Activated gamma-delta T cell (primary cell): ENCODE data around the gene CYP2A6.
A peak's percentile ranks its signal among the peaks of the same experiment; 100 is the strongest.
"Not testable (repeated sequence)": the region's sequence is repeated elsewhere in the genome, so short reads cannot be mapped to it uniquely, and the experiment has no call there.

Source experiments
- DNase-seq: peaks from one replicate; lab custom pipeline; 2025; lab: John Stamatoyannopoulos, UW

Gene CYP2A6

DNA sequence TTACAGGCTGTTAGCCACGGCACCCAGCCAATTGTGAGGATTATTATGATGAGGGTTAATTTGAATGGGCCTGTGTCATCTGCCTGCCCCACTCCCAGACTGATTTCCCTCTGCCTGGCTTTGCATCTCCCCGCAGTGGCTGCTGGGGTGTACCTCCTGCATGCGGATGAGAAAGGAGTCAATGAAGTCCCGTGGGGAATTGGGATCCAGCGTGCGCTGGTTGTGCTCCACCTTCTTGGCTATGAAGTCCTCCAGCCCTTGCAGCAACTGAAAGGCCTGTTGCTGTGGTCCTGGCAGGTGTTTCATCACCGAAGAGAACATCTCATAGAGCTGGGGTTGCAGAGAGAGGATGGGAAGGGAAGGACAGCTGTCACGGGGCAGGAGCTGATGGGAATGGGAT lies 3.5 kb downstream of the CYP2A6 start:
- DNase-seq, result not testable (repeated sequence)

DNA sequence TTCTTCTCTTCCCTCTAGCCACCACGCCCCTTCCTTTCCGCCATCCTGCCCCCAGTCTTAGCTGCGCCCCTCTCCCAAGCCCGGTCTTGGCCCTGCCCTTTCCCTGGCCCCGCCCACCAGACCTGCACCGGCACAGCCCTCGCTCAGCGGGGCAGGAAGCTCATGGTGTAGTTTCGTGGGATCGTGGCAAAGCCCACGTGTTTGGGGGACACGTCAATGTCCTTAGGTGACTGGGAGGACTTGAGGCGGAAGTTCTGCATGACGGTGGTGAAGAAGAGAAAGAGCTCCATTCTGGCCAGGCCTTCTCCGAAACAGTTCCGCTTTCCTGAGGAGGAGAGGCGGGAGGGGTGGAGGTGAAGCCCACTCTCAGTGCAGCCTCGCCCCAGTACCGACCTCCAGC lies 6.6 kb downstream of the CYP2A6 start:
- DNase-seq, result peak; percentile 56

DNA sequence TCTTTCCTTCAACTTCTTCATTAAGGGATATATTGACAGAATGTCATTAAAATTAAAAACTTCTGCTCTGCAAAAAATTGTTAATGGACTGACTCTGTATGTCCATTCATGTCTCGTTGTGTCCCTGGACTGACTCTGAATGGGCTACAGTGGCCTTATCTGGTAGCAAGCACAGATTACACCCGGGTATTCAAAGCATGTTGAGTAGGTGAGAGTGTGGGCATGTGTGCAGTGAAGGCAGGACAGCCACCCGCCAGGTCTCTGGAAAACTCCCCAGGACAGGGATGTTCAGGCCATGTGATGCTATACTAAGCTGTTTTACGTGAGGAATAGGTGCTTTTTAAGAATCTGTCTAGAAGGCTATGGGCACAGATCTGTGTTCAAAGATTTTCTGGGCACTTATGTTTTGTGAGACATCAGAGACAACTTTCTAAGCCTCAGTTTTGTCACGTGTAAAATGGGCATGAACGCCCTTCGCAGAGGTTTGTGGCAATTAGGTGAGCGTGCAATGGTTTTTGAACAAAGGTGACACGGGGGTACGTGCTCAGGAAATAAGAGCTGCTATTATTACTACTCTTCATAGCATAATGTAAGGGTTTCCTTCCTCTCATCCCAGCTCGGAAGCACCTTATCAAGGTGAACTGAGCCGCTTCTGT lies 7.1 kb downstream of the CYP2A6 start:
- not testable (repeated sequence) for DNase-seq

DNA sequence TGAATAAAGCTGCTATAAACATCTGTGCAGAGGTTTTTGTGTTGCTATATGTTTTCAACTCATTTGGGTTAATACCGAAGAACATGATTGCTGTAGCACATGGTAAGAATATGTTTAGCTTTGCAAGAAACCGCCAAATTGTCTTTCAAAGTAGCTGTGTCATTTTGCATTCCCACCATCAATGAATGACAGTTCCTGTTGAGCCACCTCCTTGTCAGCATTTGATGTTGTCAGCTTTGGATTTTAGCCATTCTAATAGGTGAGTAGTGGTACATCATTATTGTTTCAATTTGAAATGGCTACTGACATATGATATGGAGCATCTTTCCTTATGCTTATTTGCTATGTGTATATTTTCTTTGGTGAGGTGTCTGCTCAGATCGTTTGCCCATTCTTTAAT lies 8.2 kb downstream of the CYP2A6 start:
- not testable (repeated sequence) for DNase-seq

DNA sequence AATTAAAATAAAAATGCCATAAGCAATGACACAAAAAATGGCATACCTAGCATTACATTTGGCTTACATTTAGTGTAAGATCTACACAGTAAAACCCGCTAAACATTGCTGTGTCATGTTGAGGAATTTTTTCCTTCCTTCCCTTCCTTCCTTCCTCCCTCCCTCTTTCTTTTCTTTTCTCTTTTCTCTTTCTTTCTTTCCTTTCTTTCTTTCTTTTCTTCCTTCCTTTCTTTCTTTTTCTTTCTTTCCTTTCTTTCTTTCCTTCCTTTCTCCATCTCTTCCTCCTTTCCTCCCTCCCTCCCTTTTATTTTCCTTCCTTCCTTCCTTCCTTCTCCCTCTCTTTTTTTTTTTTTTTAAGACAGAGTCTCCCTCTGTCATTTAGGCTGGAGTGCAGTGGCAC lies 11.8 kb downstream of the CYP2A6 start:
- not testable (repeated sequence) for DNase-seq

DNA sequence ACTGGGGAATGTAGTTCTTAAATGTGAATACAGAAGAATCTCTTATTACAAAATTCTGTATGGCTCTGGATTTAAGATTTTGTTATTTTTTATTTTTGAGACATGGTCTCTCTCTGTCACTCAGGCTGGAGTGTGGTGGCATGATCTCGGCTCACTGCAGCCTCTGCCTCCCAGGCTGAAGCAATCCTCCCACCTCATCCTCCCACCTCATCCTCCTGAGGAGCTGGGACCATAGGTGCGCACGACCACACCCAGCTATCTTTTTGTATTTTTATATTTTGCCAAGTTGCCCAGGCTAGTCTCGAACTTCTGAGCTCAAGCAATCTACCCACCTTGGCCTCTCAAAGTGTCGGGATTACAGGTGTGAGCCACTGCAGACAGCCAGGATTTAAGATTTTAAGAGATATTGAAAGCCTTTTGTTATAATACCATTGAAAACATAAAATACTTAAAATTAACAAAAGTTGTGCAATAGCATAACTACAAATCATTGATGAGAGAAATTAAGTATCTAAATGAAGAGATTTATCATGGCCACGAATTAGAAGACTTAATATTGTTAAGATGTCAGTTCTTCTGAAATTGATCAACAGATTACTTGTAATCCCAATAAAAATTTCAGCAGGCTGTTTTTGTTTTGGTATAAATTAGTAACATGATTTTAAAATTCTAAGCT lies 13.4 kb downstream of the CYP2A6 start:
- no peak for DNase-seq

DNA sequence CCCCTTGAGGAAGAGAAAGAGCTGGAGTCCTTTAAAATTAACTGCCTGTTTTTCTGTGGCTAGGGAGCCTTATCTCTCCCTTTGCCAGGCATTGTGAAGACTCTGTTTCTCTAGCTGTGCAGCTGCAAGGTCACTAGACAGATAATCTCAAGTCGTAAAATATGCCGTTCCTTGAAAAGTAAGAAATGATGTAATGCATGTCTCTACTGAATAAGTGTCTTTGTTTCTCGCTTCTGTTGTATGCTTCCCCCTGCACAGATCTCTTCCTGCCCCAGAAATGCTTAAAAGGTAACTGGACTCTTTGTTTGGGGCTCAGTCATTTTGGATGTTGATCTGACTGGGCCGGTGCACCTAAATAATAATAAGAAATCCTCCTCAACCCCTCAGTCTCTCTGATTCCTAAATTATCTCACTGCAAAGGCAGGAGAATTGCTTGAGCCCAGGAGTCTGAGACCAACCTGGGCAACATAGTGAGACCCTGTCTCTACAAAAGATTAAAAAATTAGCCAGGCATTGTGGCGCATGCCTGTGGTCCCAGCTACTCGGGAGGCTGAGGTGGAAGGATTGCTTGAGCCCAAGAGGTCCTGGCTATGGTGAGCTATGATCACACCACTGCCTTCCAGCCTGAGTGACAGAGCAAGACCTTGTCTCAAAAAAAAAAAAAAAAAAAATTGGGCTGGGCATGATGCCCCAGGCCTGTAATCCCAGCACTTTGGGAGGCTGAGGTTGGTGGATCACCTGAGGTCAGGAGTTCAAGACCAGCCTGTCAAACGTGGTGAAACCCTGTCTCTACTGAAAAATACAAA lies 16.3 kb downstream of the CYP2A6 start:
- not testable (repeated sequence) for DNase-seq

DNA sequence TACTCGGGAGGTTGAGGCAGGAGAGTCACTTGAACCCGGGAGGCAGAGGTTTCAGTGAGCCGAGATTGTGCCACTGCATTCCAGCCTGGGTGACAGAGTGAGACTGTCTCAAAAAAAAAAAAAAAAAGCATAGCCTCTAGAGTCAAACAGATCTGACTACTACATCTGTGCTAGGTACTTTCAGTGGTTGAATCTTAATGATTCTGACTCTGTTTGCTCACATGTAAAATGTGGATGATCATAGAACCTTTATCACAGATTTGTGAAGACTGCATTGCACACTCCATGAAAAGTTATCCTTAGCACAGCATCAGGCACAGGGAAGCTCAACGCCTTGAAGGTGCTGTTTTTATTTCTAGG lies 17.8 kb downstream of the CYP2A6 start:
- not testable (repeated sequence) for DNase-seq

DNA sequence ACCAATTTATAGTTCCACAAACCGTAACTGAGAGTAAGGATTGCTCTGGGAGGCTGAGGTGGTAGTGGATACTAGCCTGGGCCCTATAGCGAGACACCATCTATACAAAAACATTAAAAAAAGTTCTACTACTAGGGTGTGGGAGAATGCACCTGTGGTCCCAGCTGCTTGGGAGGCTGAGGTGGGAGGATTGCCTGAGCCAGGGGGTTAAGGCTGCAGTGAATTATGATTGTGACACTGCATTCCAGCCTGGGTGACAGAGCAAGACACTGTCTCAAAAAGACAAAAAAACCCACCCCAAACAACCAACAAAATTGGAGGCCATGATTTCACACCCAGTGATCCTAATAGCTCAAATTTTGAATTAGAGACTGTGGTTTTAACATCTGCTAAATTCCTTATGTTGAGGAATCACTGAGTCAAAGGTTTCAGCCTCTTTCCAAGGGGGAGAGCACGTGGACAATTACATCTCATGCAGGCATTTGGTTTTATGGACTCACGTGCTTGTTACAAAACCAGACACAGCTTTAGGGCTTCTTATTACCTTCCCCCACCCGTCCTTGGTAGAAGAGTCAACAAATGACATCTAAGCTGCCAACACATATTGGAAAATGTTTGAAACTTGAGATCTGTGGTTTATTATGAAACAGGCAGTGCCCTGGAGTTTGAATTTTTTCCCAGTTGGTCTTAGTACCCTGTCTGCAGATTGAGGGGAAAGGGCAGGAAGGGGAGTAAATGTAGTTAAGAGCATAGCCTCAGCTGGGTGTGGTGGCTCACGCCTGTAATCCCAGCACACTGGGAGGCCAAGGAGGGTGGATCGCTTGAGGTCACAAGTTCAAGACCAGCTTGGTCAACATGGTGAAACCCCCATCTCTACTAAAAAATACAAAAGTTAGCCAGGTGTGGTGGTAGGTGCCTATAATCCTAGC lies 18.5 kb downstream of the CYP2A6 start:
- DNase-seq, result no peak

DNA sequence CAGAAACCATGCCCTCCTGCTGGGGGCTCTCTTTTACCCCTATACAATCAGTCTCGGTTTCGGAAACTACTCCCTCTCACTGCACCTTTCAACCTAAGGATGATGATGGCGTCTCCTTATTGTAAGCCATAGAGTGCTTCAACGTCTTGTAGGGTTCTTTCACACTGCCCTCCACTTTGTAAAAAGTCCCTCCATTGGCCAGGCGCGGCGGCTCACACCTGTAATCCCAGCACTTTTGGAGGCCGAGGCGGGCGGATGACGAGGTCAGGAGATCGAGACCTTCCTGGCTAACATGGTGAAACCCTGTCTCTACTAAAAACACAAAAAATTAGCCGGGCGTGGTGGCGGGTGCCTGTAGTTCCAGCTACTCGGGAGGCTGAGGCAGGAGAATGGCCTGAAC lies 19.5 kb downstream of the CYP2A6 start:
- not testable (repeated sequence) for DNase-seq

DNA sequence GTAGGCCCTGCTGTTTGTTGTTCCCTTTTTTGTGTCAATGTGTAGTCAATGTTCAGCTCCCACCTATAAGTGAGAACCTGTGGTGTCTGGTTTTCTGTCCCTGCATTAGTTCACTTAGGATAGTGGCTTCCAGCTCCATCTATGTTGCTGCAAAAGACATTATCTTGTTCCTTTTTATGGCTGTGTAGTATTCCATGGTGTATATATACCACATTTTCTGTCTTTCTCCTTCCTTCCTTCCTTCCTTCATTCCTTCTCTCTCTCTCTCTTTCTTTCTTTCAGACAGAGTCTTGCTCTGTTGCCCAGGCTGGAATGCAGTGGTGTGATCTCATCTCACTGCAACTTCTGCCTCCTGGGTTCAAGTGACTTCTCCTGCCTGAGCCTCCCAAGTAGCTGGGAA lies 21.0 kb downstream of the CYP2A6 start:
- no peak for DNase-seq

DNA sequence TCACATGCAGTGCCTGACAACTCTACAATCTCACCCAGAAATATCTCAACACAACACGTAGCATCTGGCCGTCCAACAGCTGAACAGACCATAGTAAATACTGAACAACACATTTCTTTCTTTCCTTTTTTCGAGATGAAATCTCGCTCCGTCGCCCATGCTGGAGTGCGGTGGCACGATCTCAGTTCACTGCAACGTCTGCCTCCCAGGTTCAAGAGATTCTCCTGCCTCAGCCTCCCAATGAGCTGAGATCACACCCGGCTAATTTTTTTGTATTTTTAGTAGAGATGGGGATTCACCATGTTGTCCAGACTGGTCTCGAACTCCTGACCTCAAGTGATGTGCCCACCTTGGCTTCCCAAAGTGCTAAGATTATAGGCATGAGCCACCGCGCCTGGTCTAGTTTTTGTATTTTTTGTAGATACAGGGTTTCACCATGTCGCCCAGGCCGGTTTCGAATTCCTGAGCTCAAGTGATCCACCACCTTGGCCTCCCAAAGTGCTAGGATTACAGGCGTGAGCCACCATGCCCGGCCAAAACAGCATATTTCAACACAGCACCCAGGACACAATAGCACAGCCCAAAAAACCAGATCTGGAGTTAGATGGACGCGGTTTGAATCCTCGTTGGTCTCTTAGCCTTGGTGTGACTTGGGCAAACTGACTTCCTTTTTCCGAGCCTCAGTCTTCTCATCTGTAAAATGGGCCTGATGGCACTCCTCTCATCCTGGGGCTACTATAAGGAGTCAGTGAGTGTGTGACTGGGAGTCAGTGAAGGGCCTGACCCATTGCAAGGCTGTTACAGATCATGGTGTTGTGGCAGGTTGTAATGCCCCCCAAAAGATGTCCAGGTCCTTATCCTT lies 22.6 kb downstream of the CYP2A6 start:
- no peak for DNase-seq

DNA sequence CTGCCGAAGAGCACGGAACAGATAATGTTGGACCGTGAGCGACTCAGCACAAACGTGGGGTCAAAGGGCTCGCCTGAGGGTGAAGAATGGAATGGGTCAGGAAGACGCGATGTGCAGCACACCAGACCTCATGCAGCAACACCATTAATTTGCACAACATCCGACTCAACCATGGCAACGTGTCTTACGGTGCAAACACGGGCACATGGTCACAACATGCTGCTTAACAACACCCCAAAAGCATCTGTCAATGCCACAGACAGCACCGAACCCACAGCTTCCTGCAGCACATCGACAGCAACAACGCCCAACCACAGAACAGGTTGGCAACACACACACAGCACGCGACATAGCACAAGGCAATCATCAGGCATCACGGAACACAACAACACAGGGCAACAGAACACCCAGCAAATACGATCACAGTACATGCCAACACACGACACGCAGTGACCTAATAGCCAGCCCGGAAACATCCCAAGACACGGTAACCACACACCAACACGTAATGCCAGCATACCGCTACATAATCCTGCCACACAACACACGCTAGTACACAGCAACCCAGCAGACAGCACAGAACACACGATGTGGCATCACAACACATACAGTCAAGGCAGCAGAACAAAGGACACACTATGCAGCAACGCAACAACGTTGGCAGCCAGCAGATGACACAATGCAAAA lies 23.4 kb downstream of the CYP2A6 start:
- not testable (repeated sequence) for DNase-seq

DNA sequence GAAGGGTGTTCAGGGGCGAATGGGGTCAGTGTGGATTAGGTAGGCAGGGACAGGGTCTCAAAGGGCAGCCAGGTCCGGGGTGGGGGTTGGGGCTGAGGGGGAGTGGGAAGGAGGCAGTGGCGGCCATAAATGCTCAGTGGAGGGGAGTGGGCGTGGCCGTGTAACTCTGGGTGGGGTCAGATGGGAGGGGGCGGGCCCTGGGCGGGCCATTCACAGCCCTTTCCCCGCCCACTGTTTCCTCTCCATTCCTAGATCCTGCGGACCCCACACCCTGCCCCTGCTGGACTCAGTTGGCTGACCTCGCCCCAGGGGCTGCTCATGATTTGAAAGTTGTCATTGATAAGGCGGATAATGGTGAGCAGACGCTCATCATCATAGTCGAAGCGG lies 23.9 kb downstream of the CYP2A6 start:
- not testable (repeated sequence) for DNase-seq

DNA sequence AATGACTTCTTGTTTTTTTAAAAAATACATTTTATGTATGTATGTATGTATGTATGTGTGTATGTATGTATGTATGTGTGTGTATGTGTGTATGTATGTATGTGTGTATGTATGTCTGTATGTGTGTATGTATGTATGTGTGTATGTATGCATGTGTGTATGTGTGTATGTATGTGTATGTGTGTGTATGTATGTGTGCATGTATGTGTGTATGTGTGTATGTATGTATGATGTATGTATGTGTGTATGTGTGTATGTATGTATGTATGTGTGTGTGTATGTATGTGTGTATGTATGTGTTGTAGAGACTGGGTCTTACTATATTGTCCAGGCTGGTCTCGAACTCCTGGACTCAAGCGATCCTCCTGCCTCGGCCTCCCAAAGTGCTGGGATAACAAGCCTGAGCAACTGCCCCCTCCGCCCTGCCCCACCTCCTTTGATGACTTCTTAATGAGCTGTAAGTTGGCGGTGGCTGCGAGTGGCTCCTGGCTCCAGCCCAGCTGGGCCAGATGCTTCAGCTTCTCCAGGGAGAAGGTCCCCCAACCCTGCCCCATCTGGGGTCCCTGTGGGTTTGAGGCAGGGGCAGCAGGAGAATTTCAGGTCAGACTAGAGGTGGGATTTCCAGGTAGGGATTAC lies 24.7 kb downstream of the CYP2A6 start:
- not testable (repeated sequence) for DNase-seq

DNA sequence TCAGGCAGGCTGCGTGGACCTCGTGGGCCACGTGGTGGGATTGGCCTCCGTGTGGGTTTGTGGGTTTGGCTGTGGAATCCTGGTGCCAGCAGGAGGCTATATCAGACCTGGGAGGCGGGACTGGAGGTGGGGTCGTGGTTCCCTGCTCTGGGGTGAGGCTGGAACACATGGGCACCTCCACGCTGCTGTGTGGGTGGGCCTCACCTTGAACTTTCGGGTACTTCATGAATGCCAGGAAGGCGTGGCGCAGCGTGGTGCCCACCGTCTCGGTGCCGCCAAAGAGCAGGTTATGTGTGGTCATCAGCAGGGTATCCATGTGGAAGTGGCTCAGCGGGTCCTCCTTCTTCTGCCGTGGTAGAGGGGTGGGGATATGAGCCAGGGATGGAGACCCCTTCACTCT lies 25.3 kb downstream of the CYP2A6 start:
- DNase-seq, result not testable (repeated sequence)

DNA sequence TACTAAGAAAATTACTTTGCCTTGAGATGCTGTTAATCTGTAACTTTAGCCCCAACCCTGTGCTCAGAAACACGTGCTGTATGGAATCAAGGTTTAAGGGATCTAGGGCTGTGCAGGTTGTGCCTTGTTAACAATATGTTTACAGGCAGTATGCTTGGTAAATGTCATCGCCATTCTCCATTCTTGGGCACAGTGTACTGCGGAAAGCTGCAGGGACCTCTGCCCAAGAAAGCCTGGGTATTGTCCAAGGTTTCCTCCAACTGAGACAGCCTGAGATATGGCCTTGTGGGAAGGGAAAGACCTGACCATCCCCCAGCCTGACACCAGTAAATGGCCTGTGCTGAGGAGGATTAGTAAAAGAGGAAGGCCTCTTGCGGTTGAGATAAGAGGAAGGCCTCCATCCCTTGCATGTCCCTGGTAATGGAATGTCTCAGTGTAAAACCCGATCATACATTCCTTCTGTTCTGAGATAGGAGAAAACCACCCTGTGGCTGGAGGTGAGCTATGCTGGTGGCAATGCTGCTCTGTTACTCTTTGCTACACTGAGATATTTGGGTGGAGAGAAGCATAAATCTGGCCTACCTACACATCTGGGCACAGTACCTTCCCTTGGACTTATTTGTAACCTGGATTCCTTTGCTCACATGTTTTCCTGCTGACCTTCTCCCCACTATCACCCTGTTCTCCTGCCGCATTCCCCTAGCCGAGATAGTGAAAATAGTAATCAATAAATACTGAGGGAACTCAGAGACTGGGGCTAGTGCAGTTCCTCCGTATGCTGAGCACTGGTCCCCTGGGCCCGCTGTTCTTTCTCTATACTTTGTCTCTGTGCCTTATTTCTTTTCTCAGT lies 27.3 kb downstream of the CYP2A6 start:
- not testable (repeated sequence) for DNase-seq

DNA sequence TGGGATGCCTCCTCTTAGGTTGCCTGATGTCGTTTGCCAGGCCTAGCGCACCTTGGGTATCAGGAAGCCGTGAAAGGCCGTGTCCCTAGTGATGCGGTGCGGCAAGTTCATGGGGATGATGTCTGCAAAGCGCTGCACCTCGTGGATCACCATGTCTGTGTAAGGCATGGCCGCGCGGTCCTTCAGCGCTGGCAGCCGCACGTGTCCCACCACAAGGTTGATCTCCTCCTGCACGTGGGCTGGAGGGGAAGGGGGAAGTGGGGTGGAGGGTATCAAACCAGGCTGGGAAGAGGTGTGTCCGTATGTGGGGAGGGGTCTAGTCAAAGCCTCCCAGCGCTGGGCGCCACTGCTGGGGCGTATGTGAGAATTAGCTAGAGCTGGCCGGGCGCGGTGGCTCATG lies 28.1 kb downstream of the CYP2A6 start:
- DNase-seq, result no peak
